Uterus (tissue), 4 donors: ENCODE measurements around the gene FEZF2. TPM values are rescaled to one million over a fixed set of nuclear protein-coding genes. Genes with fewer than 3 reads are reported as not detected.

ENCODE experiments used
- DNase-seq, 2 donors: peaks; one replicate each; pipeline ENCODE4 v3.0.0-alpha.2; 2019 to 2020
- H3K27ac ChIP-seq, 2 donors: fragments of 200-600 bp; sonication (generic); 1 replicate in 1 of 2; 2 replicates in 1 of 2; pipeline ENCODE4 v1.5.1; 2016 to 2018
- H3K27me3 ChIP-seq, 2 donors: fragments of 200-600 bp; sonication (generic); one replicate each; pipeline ENCODE4 v1.5.1; 2018 to 2019; ENCODE audit warnings: control low read depth in 1 of 2
- H3K36me3 ChIP-seq, 2 donors: fragments of 200-600 bp; sonication (generic); one replicate each; pipeline ENCODE4 v1.5.1; 2019; ENCODE audit warnings: control low read depth in 1 of 2
- H3K4me1 ChIP-seq, 2 donors: fragments of 200-600 bp; sonication (generic); one replicate each; pipeline ENCODE4 v1.5.1; 2018 to 2019; ENCODE audit warnings: control low read depth in 1 of 2
- H3K4me3 ChIP-seq, 2 donors: fragments of 200-600 bp; sonication (generic); 1 replicate in 1 of 2; 2 replicates in 1 of 2; pipeline ENCODE4 v1.5.1; 2018 to 2019; ENCODE audit warnings: mild to moderate bottlenecking in 1 of 2
- H3K9me3 ChIP-seq, 2 donors: fragments of 200-600 bp; sonication (generic); one replicate each; pipeline ENCODE4 v1.5.1; 2019; ENCODE audit warnings: control low read depth in 1 of 2
- POLR2A ChIP-seq, 2 donors: fragments of 450-650 bp; IDR thresholded peaks; one replicate each; pipeline ENCODE4 v1.6.1; 2016; ENCODE audit warnings: antibody characterized with exemption in 2 of 2, mild to moderate bottlenecking in 1 of 2, moderate library complexity in 1 of 2
- intact Hi-C: fragments of 100-400 bp; cut with DNase I; formaldehyde crosslinking; loops from one replicate; pipeline ENCODE4 v1.15.1; 2023; ENCODE audit warnings: low total_unique reads
- total RNA-seq, 4 donors: library from RNA; depleted of rRNA in 3 of 4; stranded (reverse); fragments of >200 nt in 3 of 4; gene quantifications; one replicate each; pipeline versions ENCODE4 v1.1.0 to v1.2.4, GENCODE V29; 2014 to 2023
- TF ChIP-seq, protein P1 (sequence below), 4 experiments: fragments of 200-600 bp in 2 of 4; fragments of 450-650 bp in 2 of 4; sonication (generic) in 2 of 4; IDR thresholded peaks; one replicate each; pipeline ENCODE4 v1.5.1; 2016 to 2019; ENCODE audit warnings: antibody characterized with exemption in 4 of 4, mild to moderate bottlenecking in 2 of 4, moderate library complexity in 1 of 4
- donor health status: DM: yes; HTN: yes; CAD: no.

The FEZF2 gene
- total RNA-seq, 4 donors from 2014 or later = not detected

DNA sequence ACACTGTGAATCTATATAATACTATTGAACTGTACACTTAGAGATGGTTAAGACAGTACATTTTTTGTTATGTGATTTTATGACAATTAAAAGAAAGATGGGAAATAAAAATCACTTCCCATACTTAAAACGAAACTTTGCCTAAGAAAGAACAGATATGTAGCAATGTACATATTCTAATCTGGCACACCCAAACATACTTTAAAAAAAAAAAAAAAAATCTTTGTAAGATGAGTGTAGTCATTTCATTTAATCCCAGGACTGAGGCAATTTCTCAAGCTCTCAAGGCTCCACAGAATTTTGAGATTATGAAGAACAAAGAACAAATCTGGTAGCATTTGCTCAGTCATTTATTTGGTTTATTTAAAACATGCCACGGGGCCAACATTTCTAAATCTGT lies 40.3 kb upstream of the FEZF2 start:
- Histone ChIP-seq H3K4me1 (no peaks in the 10 kb centered on the region), H3K27me3 (no peaks in the 10 kb centered on the region), H3K9me3 (no peaks in the 10 kb centered on the region), H3K4me3 (no peak overlapping the region), H3K27ac (no peak overlapping the region), H3K36me3 (no peaks in the 10 kb centered on the region)
- no peak for DNase-seq
- intact Hi-C loops = no loop called here
- no peak for TF ChIP-seq POLR2A (IDR thresholded peaks at IDR 0.05)
- TF ChIP-seq, protein P1, sequence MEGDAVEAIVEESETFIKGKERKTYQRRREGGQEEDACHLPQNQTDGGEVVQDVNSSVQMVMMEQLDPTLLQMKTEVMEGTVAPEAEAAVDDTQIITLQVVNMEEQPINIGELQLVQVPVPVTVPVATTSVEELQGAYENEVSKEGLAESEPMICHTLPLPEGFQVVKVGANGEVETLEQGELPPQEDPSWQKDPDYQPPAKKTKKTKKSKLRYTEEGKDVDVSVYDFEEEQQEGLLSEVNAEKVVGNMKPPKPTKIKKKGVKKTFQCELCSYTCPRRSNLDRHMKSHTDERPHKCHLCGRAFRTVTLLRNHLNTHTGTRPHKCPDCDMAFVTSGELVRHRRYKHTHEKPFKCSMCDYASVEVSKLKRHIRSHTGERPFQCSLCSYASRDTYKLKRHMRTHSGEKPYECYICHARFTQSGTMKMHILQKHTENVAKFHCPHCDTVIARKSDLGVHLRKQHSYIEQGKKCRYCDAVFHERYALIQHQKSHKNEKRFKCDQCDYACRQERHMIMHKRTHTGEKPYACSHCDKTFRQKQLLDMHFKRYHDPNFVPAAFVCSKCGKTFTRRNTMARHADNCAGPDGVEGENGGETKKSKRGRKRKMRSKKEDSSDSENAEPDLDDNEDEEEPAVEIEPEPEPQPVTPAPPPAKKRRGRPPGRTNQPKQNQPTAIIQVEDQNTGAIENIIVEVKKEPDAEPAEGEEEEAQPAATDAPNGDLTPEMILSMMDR (IDR thresholded peaks at IDR 0.05) = no peak

DNA sequence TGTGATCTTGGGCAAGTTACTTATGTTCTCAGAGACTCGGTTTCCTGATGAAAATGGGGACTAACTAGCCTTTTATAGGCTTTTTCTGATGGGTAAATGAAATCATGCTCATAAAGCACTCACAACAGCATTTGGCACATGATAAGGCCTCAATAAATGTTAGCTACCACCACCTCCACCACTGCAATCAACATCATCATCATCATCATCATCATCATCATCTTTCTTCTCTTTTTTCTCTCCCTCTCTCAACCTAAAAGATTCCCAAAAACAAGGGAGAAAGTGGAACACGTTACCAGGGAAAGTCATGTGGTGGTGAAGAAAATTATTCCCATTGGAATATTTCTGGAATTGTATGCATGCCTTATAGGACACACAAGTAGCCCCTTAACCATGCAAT lies 33.6 kb upstream of the FEZF2 start:
- no peaks in the 10 kb centered on the region for H3K9me3 ChIP-seq
- H3K27ac ChIP-seq = no peak overlapping the region
- H3K4me3 ChIP-seq = no peak overlapping the region
- no peaks in the 10 kb centered on the region for H3K4me1 ChIP-seq
- H3K27me3 ChIP-seq = no peaks in the 10 kb centered on the region
- DNase-seq = no peak
- TF ChIP-seq, protein P1 (IDR thresholded peaks at IDR 0.05) = no peak
- TF ChIP-seq POLR2A (IDR thresholded peaks at IDR 0.05) = no peak
- no peaks in the 10 kb centered on the region for H3K36me3 ChIP-seq
- intact Hi-C loops = no loop called here

DNA sequence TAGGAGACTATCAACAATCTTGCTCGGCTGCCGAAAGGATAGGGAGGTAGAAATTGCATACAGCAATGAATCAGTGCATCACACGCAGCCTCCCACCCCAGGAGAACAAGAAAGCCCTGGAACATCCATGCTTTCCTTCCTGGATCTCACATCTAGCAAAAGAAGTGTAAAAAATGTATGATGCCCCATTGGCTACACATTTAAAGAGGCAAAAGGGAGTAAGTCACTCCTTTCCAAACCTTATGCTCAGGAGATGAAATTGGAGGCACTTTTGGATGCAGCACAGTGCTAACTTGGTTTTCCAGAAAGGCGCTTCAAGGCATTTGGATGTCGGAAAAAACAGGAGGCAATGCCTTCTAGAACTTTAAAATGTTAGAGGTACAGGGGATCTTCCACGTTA lies 32.2 kb upstream of the FEZF2 start:
- no peaks in the 10 kb centered on the region for H3K36me3 ChIP-seq

DNA sequence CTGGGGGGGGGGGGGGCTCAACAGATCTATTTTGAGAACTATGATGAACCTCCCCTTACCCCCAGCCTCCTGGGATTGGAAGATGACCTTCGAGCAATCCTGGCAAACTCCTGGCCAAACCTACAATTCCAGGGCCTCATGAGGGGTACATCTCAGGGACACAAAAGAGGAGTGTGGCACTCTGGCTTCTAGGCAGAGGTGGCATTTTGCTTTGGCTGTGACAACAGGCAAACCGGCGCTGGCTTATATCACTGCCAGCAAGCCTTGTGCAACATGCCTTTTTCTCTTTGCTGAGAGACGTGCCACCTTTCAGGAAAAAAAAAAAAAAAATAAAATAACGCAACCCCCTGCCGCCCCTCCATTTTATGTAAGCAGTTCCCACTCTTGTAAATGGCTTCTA lies 31.8 kb upstream of the FEZF2 start:
- intact Hi-C loops = no loop called here
- Histone ChIP-seq H3K27me3 (no peaks in the 10 kb centered on the region), H3K4me3 (no peak overlapping the region), H3K27ac (no peak overlapping the region), H3K36me3 (no peaks in the 10 kb centered on the region), H3K9me3 (no peaks in the 10 kb centered on the region), H3K4me1 (no peaks in the 10 kb centered on the region)
- no peak for DNase-seq
- no peak for TF ChIP-seq POLR2A (IDR thresholded peaks at IDR 0.05)
- TF ChIP-seq, protein P1 (IDR thresholded peaks at IDR 0.05) = no peak

More for the DNA sequence above, 32.2 kb upstream of the FEZF2 start:
- H3K27ac ChIP-seq = no peak overlapping the region
- TF ChIP-seq, protein P1 (IDR thresholded peaks at IDR 0.05) = no peak
- TF ChIP-seq POLR2A (IDR thresholded peaks at IDR 0.05) = no peak
- DNase-seq = no peak
- intact Hi-C loops = no loop called here
- no peaks in the 10 kb centered on the region for H3K27me3 ChIP-seq
- H3K9me3 ChIP-seq = no peaks in the 10 kb centered on the region
- no peaks in the 10 kb centered on the region for H3K4me1 ChIP-seq
- no peak overlapping the region for H3K4me3 ChIP-seq

DNA sequence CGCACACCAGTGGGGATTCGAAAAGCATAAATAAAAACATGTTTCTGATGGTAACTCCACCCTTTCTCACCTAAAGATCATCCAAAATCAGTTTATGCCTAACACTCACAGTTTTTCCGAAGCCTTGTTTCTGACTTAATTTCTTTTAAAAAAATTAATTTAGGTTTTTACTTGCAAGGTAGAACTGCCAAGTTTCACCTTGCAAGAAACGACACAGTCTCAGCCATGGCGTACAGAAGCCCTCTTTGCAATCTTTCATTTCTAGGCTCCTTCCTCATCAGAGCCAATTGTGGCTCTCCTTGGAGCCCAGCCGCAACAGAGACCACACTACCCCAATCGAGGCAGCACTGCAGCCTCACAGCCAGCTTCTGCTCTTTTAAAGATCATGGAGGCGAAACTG lies 31.0 kb upstream of the FEZF2 start:
- Histone ChIP-seq H3K9me3 (no peaks in the 10 kb centered on the region), H3K4me1 (no peaks in the 10 kb centered on the region), H3K27ac (no peak overlapping the region), H3K27me3 (no peaks in the 10 kb centered on the region), H3K36me3 (no peaks in the 10 kb centered on the region), H3K4me3 (no peak overlapping the region)
- TF ChIP-seq POLR2A (IDR thresholded peaks at IDR 0.05) = no peak
- intact Hi-C loops = no loop called here
- no peak for DNase-seq

DNA sequence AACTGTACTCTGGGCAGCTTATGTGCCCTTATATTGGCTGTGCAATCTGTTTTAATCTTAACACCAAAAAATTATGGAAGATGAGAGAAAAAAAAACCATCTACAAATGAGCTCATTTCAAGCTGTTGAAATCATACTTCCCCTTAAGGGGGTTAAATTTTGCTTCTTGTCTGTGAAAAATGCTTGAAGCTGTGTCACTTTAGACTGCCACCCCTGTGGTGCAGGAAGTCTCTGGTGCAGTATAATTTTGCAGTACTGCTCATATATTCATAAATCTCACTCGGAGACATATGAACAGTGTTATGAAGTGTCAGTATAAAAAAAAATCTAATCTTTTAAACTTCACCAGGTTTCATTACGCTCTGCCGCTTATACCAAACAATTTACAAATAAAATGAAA lies 30.4 kb upstream of the FEZF2 start:
- H3K9me3 ChIP-seq = no peaks in the 10 kb centered on the region
- no peak overlapping the region for H3K4me3 ChIP-seq
- no peaks in the 10 kb centered on the region for H3K27me3 ChIP-seq
- H3K4me1 ChIP-seq = no peaks in the 10 kb centered on the region
- no peak for TF ChIP-seq POLR2A (IDR thresholded peaks at IDR 0.05)
- TF ChIP-seq, protein P1 (IDR thresholded peaks at IDR 0.05) = no peak
- H3K36me3 ChIP-seq = no peaks in the 10 kb centered on the region
- DNase-seq = no peak
- intact Hi-C loops = no loop called here
- no peak overlapping the region for H3K27ac ChIP-seq
